Parathyroid adenoma (tissue), 2 donors: ENCODE results near the gene SBNO1.
"Not testable (repeated sequence)": the region's sequence is repeated elsewhere in the genome, so short reads cannot be mapped to it uniquely, and the experiment has no call there.

ENCODE experiments used
- H2AFZ ChIP-seq: fragments of 300-600 bp; sonication (generic); one replicate; pipeline ENCODE4 v1.7.0; 2017; ENCODE audit warnings: antibody characterized with exemption, mild to moderate bottlenecking
- H3K27ac ChIP-seq: fragments of 300-600 bp; sonication (generic); one replicate; pipeline ENCODE4 v1.7.0; 2017
- H3K27me3 ChIP-seq: fragments of 300-600 bp; sonication (generic); one replicate; pipeline ENCODE4 v1.7.0; 2017; ENCODE audit warnings: low read length; ENCODE audit not compliant: control insufficient read depth, insufficient read depth
- H3K36me3 ChIP-seq: fragments of 300-600 bp; sonication (generic); one replicate; pipeline ENCODE4 v1.7.0; 2017; ENCODE audit warnings: low read length; ENCODE audit not compliant: control insufficient read depth, insufficient read depth
- H3K4me1 ChIP-seq: fragments of 300-600 bp; sonication (generic); one replicate; pipeline ENCODE4 v1.7.0; 2017; ENCODE audit warnings: control low read depth
- H3K4me2 ChIP-seq: fragments of 300-600 bp; sonication (generic); one replicate; pipeline ENCODE4 v1.7.0; 2017; ENCODE audit warnings: low read length
- H3K4me3 ChIP-seq: fragments of 300-600 bp; sonication (generic); one replicate; pipeline ENCODE4 v1.7.0; 2017; ENCODE audit warnings: low read depth, low read length
- H3K79me2 ChIP-seq: fragments of 300-600 bp; sonication (generic); one replicate; pipeline ENCODE4 v1.7.0; 2017; ENCODE audit warnings: control low read depth
- H3K9ac ChIP-seq: fragments of 300-600 bp; sonication (generic); one replicate; pipeline ENCODE4 v1.7.0; 2017; ENCODE audit warnings: mild to moderate bottlenecking
- H3K9me3 ChIP-seq: fragments of 300-600 bp; sonication (generic); one replicate; pipeline ENCODE4 v1.7.0; 2017; ENCODE audit warnings: low read length; ENCODE audit not compliant: control insufficient read depth
- CTCF ChIP-seq: fragments of 300-600 bp; sonication (generic); IDR thresholded peaks from one replicate; pipeline ENCODE4 v1.7.0; 2017; ENCODE audit warnings: antibody characterized with exemption, mild to moderate bottlenecking
- donor health status: primary hyperparathyroidism.

Gene SBNO1

GRCh38 chr12:123369229-123369628 is 4.6 kb upstream of the SBNO1 start:
- Histone ChIP-seq H3K9ac (no peak overlapping the region), H3K9me3 (no peaks in the 10 kb centered on the region), H3K4me2 (no peak overlapping the region), H3K27me3 (no peaks in the 10 kb centered on the region), H3K79me2 (peaks cover under 1% of the 10 kb centered on the region), H3K27ac (no peak overlapping the region), H3K36me3 (no peaks in the 10 kb centered on the region), H3K4me3 (no peak overlapping the region), H3K4me1 (peaks cover 6% of the 10 kb centered on the region), H2AFZ (no peak overlapping the region)
- no peak for TF ChIP-seq CTCF

- H3K9me3 ChIP-seq, H3K9ac ChIP-seq, H3K79me2 ChIP-seq, H3K4me1 ChIP-seq, H3K27ac ChIP-seq, H3K27me3 ChIP-seq, H3K36me3 ChIP-seq, H3K4me2 ChIP-seq, H2AFZ ChIP-seq, H3K4me3 ChIP-seq: not testable (repeated sequence)
Observed at GRCh38 chr12:123368431-123368830, 3.8 kb upstream of the SBNO1 start.

GRCh38 chr12:123367511-123367910 is 2.9 kb upstream of the SBNO1 start:
- no peak for TF ChIP-seq CTCF
- no peak overlapping the region for H3K27ac ChIP-seq

GRCh38 chr12:123365025-123365917 is 624 bp upstream of the SBNO1 start:
- peaks cover 20% of the 10 kb centered on the region for H3K79me2 ChIP-seq
- peak; percentile 76 for TF ChIP-seq CTCF
- H3K36me3 ChIP-seq = no peaks in the 10 kb centered on the region
- peaks cover 6% of the 10 kb centered on the region for H3K4me1 ChIP-seq
- H3K9ac ChIP-seq = peak overlapping the region; percentile 97
- peak overlapping the region; percentile 94 for H3K4me3 ChIP-seq
- peak overlapping the region; percentile 99 for H2AFZ ChIP-seq
- H3K9me3 ChIP-seq = no peaks in the 10 kb centered on the region
- H3K27me3 ChIP-seq = no peaks in the 10 kb centered on the region
- H3K4me2 ChIP-seq = peak overlapping the region; percentile 90
- peak overlapping the region; percentile 99 for H3K27ac ChIP-seq

More at GRCh38 chr12:123367511-123367910, 2.9 kb upstream of the SBNO1 start:
- peaks cover 6% of the 10 kb centered on the region for H3K4me1 ChIP-seq
- no peaks in the 10 kb centered on the region for H3K9me3 ChIP-seq
- H3K79me2 ChIP-seq = peaks cover 3% of the 10 kb centered on the region
- H2AFZ ChIP-seq = no peak overlapping the region
- H3K4me2 ChIP-seq = no peak overlapping the region
- H3K9ac ChIP-seq = no peak overlapping the region
- no peak overlapping the region for H3K4me3 ChIP-seq
- no peaks in the 10 kb centered on the region for H3K36me3 ChIP-seq
- no peaks in the 10 kb centered on the region for H3K27me3 ChIP-seq

- no peak for TF ChIP-seq CTCF
- peaks cover 33% of the 10 kb centered on the region for H3K79me2 ChIP-seq
- H3K9me3 ChIP-seq = no peaks in the 10 kb centered on the region
- H2AFZ ChIP-seq = peak overlapping the region; percentile 70
- peak overlapping the region; percentile 76 for H3K9ac ChIP-seq
- peaks cover 6% of the 10 kb centered on the region for H3K4me1 ChIP-seq
- H3K36me3 ChIP-seq = no peaks in the 10 kb centered on the region
- H3K4me2 ChIP-seq = peak overlapping the region; percentile 92
- H3K4me3 ChIP-seq = peak overlapping the region; percentile 94
- H3K27ac ChIP-seq = peak overlapping the region; percentile 99
- no peaks in the 10 kb centered on the region for H3K27me3 ChIP-seq
Observed at GRCh38 chr12:123363740-123364531, 711 bp downstream of the SBNO1 start.
